Dermis blood vessel endothelial cell (primary cell): ENCODE data around the gene SH3BP5. TPM values are rescaled to one million over a fixed set of nuclear protein-coding genes. Genes with fewer than 3 reads are reported as not detected.

ENCODE experiments used
- total RNA-seq: library from RNA; depleted of rRNA; stranded (reverse); fragments of >200 nt; gene quantifications from 2 replicates; pipeline ENCODE4 v1.2.3, GENCODE V29; 2014

Gene SH3BP5
- total RNA-seq, 1 donor from 2014 or later = 145 TPM

Other genes with a start within 250 kb of the SH3BP5 start
- 25.4 and 28.2 TPM in 2 replicates for gene RBSN, start 233.4 kb downstream of the SH3BP5 start, total RNA-seq
- 33.5 and 43.9 TPM in 2 replicates for gene CAPN7, start 126.3 kb downstream of the SH3BP5 start, total RNA-seq
- gene METTL6, start 95.0 kb upstream of the SH3BP5 start, total RNA-seq = 25.4 and 28.2 TPM in 2 replicates
- gene EAF1, start 95.0 kb upstream of the SH3BP5 start, total RNA-seq = 23.6 and 25.7 TPM in 2 replicates
- 1.0 and 1.2 TPM in 2 replicates for gene COLQ, start 189.1 kb upstream of the SH3BP5 start, total RNA-seq